ES-I3 (cell line): ENCODE measurements around the gene CDH11.

Source experiments
- H3K36me3 ChIP-seq: 2 replicates; pipeline ENCODE4 v1.6.1; 2013; ENCODE audit warnings: mild to moderate bottlenecking, low read length, control low read depth, moderate library complexity; ENCODE audit not compliant: insufficient read depth
- H3K4me1 ChIP-seq: 2 replicates; pipeline ENCODE4 v1.6.1; 2013; ENCODE audit warnings: mild to moderate bottlenecking, control low read depth, low read length; ENCODE audit not compliant: insufficient read depth
- H3K9ac ChIP-seq: 2 replicates; pipeline ENCODE4 v1.6.1; 2013; ENCODE audit warnings: low read depth, mild to moderate bottlenecking, low read length, moderate library complexity
- H3K9me3 ChIP-seq: 2 replicates; pipeline ENCODE4 v1.6.1; 2013; ENCODE audit warnings: mild to moderate bottlenecking, low read length, moderate library complexity; ENCODE audit not compliant: control insufficient read depth, insufficient read depth

Gene CDH11

DNA sequence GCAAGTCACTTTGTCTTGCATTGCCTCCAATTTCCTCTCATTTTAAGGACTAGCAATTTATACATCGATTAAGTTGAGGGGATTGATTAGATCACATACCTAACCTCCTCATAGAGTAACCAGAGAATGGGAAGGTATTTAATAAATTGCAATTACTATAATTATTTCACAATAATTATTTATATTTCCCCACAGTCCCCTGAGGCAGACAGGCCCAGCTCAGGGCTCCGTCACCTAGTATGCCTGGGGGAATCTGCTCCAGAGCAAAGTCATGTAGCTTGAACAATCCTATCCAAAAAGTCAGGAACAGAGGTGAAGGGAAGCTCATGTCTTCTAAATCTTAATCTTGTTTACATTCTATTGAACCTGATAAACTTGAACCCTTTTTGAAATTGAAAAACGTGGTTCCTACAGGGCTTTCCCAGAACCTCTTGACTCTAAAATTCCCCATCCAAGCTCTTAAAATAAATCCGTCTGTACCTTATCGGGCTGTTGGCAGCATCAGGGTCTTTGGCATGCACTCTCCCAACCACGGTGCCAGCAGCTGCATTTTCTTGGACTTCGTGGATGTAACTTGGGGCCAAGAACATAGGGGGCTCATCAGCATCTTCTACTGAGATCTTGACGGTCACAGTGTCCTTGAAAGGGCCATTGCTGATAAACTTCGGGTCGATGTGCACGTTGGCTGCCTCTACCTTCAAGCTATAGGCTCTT lies 140.1 kb downstream of the CDH11 start:
- no peaks in the 10 kb centered on the region for H3K36me3 ChIP-seq
- no peak overlapping the region for H3K9ac ChIP-seq
- H3K9me3 ChIP-seq: no peaks in the 10 kb centered on the region
- H3K4me1 ChIP-seq: no peaks in the 10 kb centered on the region

DNA sequence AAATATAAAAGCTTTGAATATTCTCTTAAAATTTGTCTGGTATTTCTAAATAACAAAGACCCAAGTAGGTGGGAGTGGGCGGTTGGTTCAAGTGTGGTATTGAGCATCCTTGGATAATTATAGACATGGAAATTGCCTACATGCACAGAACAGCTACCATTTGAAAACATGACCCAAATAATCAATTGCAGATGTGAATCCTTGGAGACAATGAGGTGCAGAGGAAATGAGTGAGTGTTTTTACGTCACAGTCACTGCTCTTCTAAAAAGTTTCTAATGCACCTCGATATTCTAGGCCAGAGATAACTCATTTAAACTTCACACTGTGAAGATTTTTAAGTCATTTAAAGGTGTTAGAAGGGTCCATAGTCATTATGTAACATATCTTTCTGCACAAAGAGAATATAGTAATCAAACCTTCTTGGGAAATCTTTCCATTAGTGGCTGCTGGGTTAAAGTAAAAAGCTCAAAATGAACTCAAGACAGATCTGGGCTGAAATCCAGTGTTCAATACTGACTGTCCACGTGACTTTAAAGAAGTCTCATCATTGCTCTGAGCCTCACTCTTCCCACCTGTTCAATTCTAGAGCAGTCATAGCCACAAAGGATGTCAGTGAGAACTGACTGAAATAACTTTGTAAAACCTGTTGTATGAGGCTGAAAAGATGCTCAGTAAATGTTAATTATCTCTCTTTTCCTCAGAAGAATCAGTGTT lies 144.5 kb downstream of the CDH11 start:
- H3K36me3 ChIP-seq: no peaks in the 10 kb centered on the region
- H3K9me3 ChIP-seq: no peaks in the 10 kb centered on the region
- no peaks in the 10 kb centered on the region for H3K4me1 ChIP-seq
- no peak overlapping the region for H3K9ac ChIP-seq

DNA sequence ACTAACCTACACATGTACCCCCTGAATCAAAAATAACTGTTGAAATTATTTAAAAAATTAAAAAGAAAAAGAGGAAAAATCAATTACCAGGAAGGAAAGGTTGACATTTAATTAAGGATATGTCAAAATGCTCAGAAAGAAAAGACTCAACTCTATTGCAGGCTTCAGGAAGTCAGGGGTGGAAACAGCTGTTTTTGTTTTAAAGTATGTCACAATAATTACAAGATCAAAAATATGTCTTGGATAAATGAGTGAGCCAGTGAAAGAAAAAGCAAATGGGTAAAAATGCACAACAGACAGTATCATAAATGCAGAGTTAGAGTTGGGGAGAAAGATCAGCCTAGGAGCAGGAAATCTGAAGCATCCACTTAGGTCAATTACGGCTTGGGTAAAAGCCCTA lies 146.0 kb downstream of the CDH11 start:
- Histone ChIP-seq H3K36me3 (no peaks in the 10 kb centered on the region), H3K9me3 (no peaks in the 10 kb centered on the region), H3K4me1 (no peaks in the 10 kb centered on the region), H3K9ac (no peak overlapping the region)

DNA sequence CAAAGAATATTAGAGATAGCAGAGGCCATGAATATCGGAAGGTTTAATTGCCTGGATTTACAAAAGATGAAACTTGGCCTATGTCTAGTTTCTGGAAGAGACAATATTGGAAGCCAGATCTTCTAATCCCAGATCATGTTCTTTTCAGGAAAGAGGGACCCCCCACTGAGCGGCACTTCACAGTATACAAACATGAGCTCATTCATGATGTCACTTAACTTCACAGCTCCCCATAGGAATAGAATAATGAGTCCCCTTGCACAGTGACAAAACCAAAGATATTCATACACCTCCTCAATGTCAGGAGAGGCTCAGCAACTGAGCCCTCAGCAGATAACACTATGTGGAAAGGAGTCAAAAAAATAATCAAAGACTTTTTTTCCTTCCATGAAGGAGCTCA lies 147.5 kb downstream of the CDH11 start:
- Histone ChIP-seq H3K9ac (no peak overlapping the region), H3K36me3 (no peaks in the 10 kb centered on the region), H3K4me1 (no peaks in the 10 kb centered on the region), H3K9me3 (no peaks in the 10 kb centered on the region)

DNA sequence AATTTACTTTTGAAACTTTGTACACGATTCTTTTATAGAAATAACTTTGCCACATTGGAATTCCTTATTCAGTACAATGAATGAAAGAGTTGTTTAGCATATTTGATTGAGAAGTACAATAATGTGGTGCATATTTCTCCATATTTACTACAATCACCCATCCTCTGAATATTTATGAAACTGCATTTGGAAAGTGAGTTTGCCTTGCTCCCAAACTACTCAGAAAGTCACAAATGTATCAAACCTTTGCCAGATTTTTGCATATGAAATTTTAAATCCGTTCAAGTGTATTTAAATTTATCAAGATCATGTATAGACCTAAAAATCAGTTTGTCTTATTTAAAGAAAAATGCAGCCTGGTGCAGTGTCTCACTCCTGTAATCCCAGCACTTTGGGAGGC lies 148.7 kb downstream of the CDH11 start:
- H3K36me3 ChIP-seq: no peaks in the 10 kb centered on the region
- no peaks in the 10 kb centered on the region for H3K9me3 ChIP-seq
- H3K4me1 ChIP-seq: no peaks in the 10 kb centered on the region
- no peak overlapping the region for H3K9ac ChIP-seq

DNA sequence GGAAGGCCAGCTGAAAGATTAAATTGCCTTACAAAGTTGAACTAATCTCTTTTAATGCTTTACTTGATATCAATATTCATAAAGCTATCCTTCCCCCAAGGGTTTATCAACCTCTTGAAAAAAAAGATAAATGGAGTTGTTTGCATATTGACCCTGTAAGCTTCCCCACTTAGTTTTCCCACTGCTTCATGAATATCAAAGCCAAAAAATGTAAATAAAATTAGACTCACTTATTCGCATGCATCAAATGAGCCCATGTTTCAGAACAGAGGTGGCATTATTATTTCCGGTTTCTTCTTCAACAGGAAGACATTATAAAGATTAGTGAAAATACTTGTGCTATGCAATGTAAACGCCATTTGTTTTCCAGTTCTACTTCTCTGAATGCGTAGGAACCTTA lies 150.7 kb downstream of the CDH11 start:
- Histone ChIP-seq H3K36me3 (no peaks in the 10 kb centered on the region), H3K4me1 (no peaks in the 10 kb centered on the region), H3K9ac (no peak overlapping the region), H3K9me3 (no peaks in the 10 kb centered on the region)

DNA sequence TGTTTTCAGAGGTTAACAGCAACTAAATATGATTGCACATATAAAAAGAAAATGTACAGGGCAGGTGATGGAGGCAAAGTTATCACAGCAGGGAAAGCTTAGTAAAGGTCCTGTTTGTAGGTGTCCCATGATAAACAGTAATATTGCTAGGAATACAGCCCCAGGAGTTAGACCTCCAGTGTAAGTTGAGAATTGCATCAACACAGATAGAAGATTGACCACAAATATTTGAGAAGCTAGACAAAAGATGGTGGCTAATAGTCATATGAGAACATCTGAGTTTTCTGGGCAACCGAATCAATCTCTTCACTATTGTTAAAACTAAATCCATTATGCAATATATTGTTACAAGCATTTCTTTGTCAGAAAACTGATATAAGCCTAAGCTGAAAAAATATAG lies 152.6 kb downstream of the CDH11 start:
- no peaks in the 10 kb centered on the region for H3K36me3 ChIP-seq
- H3K9ac ChIP-seq: no peak overlapping the region
- no peaks in the 10 kb centered on the region for H3K4me1 ChIP-seq
- H3K9me3 ChIP-seq: no peaks in the 10 kb centered on the region

DNA sequence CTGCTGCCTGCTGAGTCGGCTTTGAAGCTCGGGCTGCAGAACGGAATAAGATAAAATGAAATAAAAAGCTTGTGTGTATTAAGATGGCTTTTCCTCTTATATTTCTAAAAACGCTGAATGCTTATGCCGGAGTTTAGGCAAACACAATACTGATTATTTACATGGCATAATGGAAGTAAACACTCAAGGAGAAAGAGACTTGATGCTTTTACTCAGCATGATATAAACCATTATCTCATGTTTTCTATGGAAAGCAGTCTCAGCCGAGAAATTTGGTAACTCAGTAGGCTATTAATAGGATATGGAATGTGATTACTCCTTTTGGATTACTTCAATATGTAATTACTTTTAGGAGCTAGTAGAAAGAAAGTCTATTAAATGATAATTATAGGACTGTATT lies 153.3 kb downstream of the CDH11 start:
- no peaks in the 10 kb centered on the region for H3K4me1 ChIP-seq
- no peak overlapping the region for H3K9ac ChIP-seq
- H3K36me3 ChIP-seq: no peaks in the 10 kb centered on the region
- H3K9me3 ChIP-seq: no peaks in the 10 kb centered on the region

DNA sequence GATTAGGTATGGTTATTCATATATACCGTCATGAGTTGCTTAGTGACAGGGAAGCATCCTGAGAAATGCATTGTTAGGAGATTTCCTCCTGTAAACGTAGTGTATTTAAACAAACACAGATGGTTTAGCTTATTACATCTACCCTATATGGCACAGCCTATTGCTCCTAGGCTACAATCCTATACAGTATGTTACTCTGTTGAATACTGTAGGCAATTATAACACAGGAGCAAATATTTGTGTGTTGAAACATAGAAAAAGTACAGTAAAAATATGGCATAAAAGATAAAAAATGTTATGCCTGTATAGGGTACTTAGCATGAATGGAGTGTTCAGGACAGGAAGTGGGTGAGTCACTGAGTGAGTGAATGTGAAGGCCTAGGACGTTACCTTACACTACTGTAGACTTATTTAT lies 157.7 kb downstream of the CDH11 start:
- H3K9me3 ChIP-seq: no peaks in the 10 kb centered on the region
- no peaks in the 10 kb centered on the region for H3K36me3 ChIP-seq
- H3K9ac ChIP-seq: no peak overlapping the region
- H3K4me1 ChIP-seq: no peaks in the 10 kb centered on the region

DNA sequence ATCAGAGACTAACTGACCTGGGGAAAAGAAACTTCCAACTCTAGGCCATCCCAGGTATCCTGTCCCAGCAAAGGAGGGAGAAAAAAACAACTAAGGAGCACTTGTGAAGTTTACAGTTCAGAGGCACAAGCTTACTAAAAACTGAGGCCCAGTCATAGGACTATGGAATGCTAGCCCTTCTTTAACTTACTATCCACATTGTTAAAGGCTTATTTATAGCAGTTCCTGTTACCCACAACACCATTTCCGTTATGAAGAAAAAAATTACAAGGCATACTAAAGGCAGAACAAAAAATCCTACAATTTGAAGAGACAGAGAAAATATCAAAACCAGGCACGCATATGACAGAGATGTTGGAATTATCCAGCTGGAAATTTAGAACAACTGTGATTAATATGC lies 159.1 kb downstream of the CDH11 start:
- H3K9me3 ChIP-seq: no peaks in the 10 kb centered on the region
- H3K9ac ChIP-seq: no peak overlapping the region
- H3K36me3 ChIP-seq: no peaks in the 10 kb centered on the region
- H3K4me1 ChIP-seq: no peaks in the 10 kb centered on the region

DNA sequence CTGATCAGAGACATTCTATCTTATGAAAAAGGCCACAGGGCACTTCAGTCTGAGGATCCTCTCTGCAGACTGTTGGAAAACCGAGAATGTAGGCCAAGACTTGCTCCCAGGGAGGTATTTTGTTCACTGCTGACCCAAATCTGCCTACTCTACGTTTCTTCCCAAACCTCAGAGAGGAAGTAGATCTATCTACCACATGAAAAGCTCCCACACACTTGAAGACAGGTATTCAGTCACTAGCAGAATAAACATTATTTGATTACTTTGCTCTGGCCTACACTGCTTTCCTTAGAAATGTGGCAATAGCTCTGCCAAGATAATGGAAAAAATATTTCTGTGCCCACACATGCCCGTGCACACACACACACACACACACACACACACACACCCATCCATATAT lies 164.6 kb downstream of the CDH11 start:
- no peak overlapping the region for H3K9ac ChIP-seq
- no peaks in the 10 kb centered on the region for H3K4me1 ChIP-seq
- H3K9me3 ChIP-seq: no peaks in the 10 kb centered on the region
- H3K36me3 ChIP-seq: no peaks in the 10 kb centered on the region

DNA sequence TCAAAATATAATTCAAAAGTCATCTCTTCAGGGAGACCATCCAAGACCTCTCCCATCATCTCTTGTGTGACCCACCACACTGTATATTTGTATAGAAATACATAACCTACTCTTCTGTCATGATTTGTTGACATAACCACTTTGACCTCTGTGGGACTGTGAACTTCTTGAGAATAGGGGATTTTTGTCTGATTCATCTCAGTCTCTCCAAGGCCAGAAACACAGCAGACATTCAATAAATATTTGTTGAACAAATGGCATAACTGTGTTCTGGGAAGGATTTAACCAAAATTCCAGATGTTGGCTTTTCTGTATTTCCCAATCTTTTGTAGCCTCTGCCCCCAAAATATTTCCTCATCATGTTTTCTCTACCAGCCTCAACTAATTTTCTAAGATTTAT lies 169.7 kb downstream of the CDH11 start:
- Histone ChIP-seq H3K4me1 (no peaks in the 10 kb centered on the region), H3K9ac (no peak overlapping the region), H3K36me3 (peaks cover 2% of the 10 kb centered on the region; the same call in 1 of the 2 replicates), H3K9me3 (no peaks in the 10 kb centered on the region)

DNA sequence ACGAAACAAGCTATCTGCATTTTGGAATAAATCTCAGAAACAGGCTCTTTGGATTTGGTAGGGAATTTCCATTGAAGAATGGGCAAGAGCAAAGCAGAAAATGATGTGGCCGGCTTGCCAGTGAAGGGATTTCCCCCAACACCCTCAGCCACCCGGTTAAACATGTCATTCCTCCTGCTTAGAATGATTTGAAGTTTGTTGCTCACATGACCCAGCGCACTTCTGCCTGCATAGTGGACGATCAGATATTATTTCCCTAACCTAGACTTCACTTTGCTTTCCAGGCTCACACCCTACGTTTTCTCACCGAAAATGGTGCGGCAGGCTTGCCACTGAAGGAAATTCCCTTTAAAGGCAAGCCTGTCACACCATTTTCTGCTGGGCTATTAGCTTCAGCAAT lies 170.7 kb downstream of the CDH11 start:
- Histone ChIP-seq H3K9me3 (no peaks in the 10 kb centered on the region), H3K36me3 (peaks cover 2% of the 10 kb centered on the region; the same call in 1 of the 2 replicates), H3K4me1 (no peaks in the 10 kb centered on the region), H3K9ac (no peak overlapping the region)

DNA sequence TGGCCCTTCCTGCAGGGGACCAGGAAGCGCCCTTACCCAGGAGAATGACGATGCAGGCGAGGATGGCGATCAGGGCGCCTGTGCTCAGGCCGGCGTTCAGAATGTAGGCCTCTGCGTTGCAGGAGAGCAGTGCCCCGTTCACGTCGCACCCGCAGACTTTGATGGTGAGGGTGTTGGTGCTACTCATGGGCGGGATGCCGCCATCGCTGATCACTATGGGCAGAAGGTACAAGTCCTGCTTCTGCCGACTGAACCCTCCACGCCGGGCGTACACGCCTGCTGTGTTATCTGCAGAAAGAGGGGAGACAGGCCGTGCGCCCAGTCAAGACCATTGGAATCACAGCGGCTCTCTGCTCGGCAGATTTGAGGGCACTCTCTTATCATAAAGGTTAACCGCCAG lies 171.1 kb downstream of the CDH11 start:
- no peak overlapping the region for H3K9ac ChIP-seq
- no peaks in the 10 kb centered on the region for H3K9me3 ChIP-seq
- H3K4me1 ChIP-seq: no peaks in the 10 kb centered on the region
- H3K36me3 ChIP-seq: peaks cover 2% of the 10 kb centered on the region; the same call in 1 of the 2 replicates

DNA sequence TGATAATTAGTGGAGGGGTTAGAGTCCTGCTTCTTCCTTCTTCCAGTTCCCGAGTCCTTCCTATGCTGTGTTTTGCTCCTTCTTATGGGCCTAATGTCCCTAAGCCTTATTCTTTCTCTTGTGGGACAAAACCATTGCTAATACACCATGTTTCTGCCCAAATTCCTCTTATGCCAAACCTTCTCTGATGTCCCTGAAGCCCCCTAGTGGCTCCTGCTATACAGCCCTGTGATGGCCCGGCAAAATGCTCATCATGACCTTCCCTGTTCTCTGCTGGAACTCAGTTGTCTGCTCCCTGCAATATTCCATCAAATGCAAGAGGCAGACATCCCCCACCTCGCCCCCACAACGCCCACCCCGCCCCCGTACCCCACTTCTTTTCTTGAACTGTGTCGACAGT lies 171.6 kb downstream of the CDH11 start:
- peaks cover 2% of the 10 kb centered on the region; the same call in 1 of the 2 replicates for H3K36me3 ChIP-seq

More for the DNA sequence above, 171.6 kb downstream of the CDH11 start:
- H3K4me1 ChIP-seq: no peaks in the 10 kb centered on the region
- H3K9me3 ChIP-seq: no peaks in the 10 kb centered on the region
- H3K9ac ChIP-seq: no peak overlapping the region
